ENCODE results near the gene OR13J1. TPM values are rescaled to one million over a fixed set of nuclear protein-coding genes. Genes with fewer than 3 reads are reported as not detected.

The OR13J1 gene
- total and polyA plus RNA-seq, 4 donors, result not detected

GRCh38 chr9:35912791-35913400 lies 42.7 kb upstream of the OR13J1 start:
- Histone ChIP-seq H3K27ac (ENCODE audit: low read depth in 1 of 2, low read length in 2 of 2) (no peak overlapping the region), H3K4me3 (ENCODE audit: low read depth in 1 of 3, low read length in 3 of 3) (no peak overlapping the region), H3K27me3 (ENCODE audit: control insufficient read depth in 4 of 4, insufficient read depth in 4 of 4, low read length in 3 of 4) (no peaks in the 10 kb centered on the region), H3K9me3 (ENCODE audit: control insufficient read depth in 4 of 4, low read length in 3 of 4) (no peaks in the 10 kb centered on the region), H3K36me3 (ENCODE audit: control insufficient read depth in 4 of 4, insufficient read depth in 3 of 4, low read depth in 1 of 4, low read length in 3 of 4) (no peaks in the 10 kb centered on the region), H3K4me1 (ENCODE audit: control insufficient read depth in 4 of 4, insufficient read depth in 4 of 4, low read length in 3 of 4) (peaks cover 4 to 34% (median 18%) of the 10 kb centered on the region in 4 donors), H3K9ac (ENCODE audit: low read depth in 1 of 2, low read length in 2 of 2) (no peak overlapping the region)
- peak in 1 of 2 donors; percentile 72 for TF ChIP-seq HNF4A (conservative IDR thresholded peaks at IDR 0.05)
- peak in 1 of 2 donors; percentile 55 for TF ChIP-seq RXRA (IDR thresholded peaks at IDR 0.05)
- peak; percentile 86 for TF ChIP-seq FOXA2 (IDR thresholded peaks at IDR 0.05)
- TF ChIP-seq FOXA1 (IDR thresholded peaks at IDR 0.05), result no peak
- no peak for DNase-seq (ENCODE audit: low spot score)
- 64% methylated on average over 10 of the region's 10 CpGs for WGBS

GRCh38 chr9:35911690-35912089 lies 41.5 kb upstream of the OR13J1 start:
- Histone ChIP-seq H3K9ac (ENCODE audit: low read depth in 1 of 2, low read length in 2 of 2) (no peak overlapping the region), H3K36me3 (ENCODE audit: control insufficient read depth in 4 of 4, insufficient read depth in 3 of 4, low read depth in 1 of 4, low read length in 3 of 4) (no peaks in the 10 kb centered on the region), H3K4me3 (ENCODE audit: low read depth in 1 of 3, low read length in 3 of 3) (no peak overlapping the region), H3K9me3 (ENCODE audit: control insufficient read depth in 4 of 4, low read length in 3 of 4) (no peaks in the 10 kb centered on the region), H3K4me1 (ENCODE audit: control insufficient read depth in 4 of 4, insufficient read depth in 4 of 4, low read length in 3 of 4) (peaks cover 11 to 46% (median 29%) of the 10 kb centered on the region in 4 donors), H3K27me3 (ENCODE audit: control insufficient read depth in 4 of 4, insufficient read depth in 4 of 4, low read length in 3 of 4) (no peaks in the 10 kb centered on the region), H3K27ac (ENCODE audit: low read depth in 1 of 2, low read length in 2 of 2) (peak overlapping the region in 1 of 2 donors; percentile 10)
- no peak for DNase-seq (ENCODE audit: low spot score)
- 84% methylated on average over 10 of the region's 10 CpGs for WGBS
- no peak for TF ChIP-seq FOXA1 (IDR thresholded peaks at IDR 0.05)
- no peak for TF ChIP-seq REST (IDR thresholded peaks at IDR 0.05)
- no peak for TF ChIP-seq TAF1 (conservative IDR thresholded peaks at IDR 0.05)
- TF ChIP-seq JUND (IDR thresholded peaks at IDR 0.05), result no peak
- no peak for TF ChIP-seq RXRA (IDR thresholded peaks at IDR 0.05)
- no peak for TF ChIP-seq GABPA (IDR thresholded peaks at IDR 0.05 in 1 of 2, conservative IDR thresholded peaks at IDR 0.05 in 1 of 2)
- TF ChIP-seq HNF4A (conservative IDR thresholded peaks at IDR 0.05), result no peak
- no peak for TF ChIP-seq YY1 (IDR thresholded peaks at IDR 0.05)
- no peak for TF ChIP-seq FOXA2 (IDR thresholded peaks at IDR 0.05)
- TF ChIP-seq, protein P1, sequence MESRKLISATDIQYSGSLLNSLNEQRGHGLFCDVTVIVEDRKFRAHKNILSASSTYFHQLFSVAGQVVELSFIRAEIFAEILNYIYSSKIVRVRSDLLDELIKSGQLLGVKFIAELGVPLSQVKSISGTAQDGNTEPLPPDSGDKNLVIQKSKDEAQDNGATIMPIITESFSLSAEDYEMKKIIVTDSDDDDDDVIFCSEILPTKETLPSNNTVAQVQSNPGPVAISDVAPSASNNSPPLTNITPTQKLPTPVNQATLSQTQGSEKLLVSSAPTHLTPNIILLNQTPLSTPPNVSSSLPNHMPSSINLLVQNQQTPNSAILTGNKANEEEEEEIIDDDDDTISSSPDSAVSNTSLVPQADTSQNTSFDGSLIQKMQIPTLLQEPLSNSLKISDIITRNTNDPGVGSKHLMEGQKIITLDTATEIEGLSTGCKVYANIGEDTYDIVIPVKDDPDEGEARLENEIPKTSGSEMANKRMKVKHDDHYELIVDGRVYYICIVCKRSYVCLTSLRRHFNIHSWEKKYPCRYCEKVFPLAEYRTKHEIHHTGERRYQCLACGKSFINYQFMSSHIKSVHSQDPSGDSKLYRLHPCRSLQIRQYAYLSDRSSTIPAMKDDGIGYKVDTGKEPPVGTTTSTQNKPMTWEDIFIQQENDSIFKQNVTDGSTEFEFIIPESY (IDR thresholded peaks at IDR 0.05), result no peak
- no peak for TF ChIP-seq NR2F2 (IDR thresholded peaks at IDR 0.05)
- TF ChIP-seq CTCF (IDR thresholded peaks at IDR 0.05; ENCODE audit: low read depth, low read length, missing input control), result no peak
- TF ChIP-seq MAX (IDR thresholded peaks at IDR 0.05), result no peak
